ENCODE measurements around the gene MRPL34. TPM values are rescaled to one million over a fixed set of nuclear protein-coding genes. Genes with fewer than 3 reads are reported as not detected.

Gene MRPL34
- total RNA-seq, 2 donors from 2014 or later, result 127 to 184 TPM

GRCh38 chr19:17325133-17325532 lies 19.5 kb downstream of the MRPL34 start:
- peaks cover 11% of the 10 kb centered on the region for H3K4me1 ChIP-seq
- no peak overlapping the region for H3K4me3 ChIP-seq
- no peak for DNase-seq
- no peak overlapping the region for H3K9ac ChIP-seq (ENCODE audit: low read depth in 2 of 2, low read length in 2 of 2)
- H3K36me3 ChIP-seq, result peaks cover 13% of the 10 kb centered on the region
- no peak for TF ChIP-seq CTCF (IDR thresholded peaks at IDR 0.05)
- H3K27ac ChIP-seq, result no peak overlapping the region
- intact Hi-C loops (cut with DNase I), result no loop called here
- no peaks in the 10 kb centered on the region for H3K9me3 ChIP-seq
- H3K27me3 ChIP-seq, result peaks cover 10% of the 10 kb centered on the region

GRCh38 chr19:17325881-17326594 lies 20.4 kb downstream of the MRPL34 start:
- TF ChIP-seq CTCF (IDR thresholded peaks at IDR 0.05), result no peak
- Histone ChIP-seq H3K4me1 (peaks cover 11% of the 10 kb centered on the region), H3K9me3 (no peaks in the 10 kb centered on the region), H3K27ac (no peak overlapping the region), H3K36me3 (peaks cover 7% of the 10 kb centered on the region), H3K27me3 (peaks cover 10% of the 10 kb centered on the region), H3K4me3 (no peak overlapping the region), H3K9ac (ENCODE audit: low read depth in 2 of 2, low read length in 2 of 2) (no peak overlapping the region)
- no peak for DNase-seq
- intact Hi-C loops (cut with DNase I), result no loop called here

- Histone ChIP-seq H3K4me1 (peaks cover 11% of the 10 kb centered on the region), H3K9ac (ENCODE audit: low read depth in 2 of 2, low read length in 2 of 2) (no peak overlapping the region), H3K27me3 (peaks cover 10% of the 10 kb centered on the region), H3K9me3 (no peaks in the 10 kb centered on the region), H3K4me3 (no peak overlapping the region), H3K36me3 (peaks cover 4% of the 10 kb centered on the region), H3K27ac (no peak overlapping the region)
- intact Hi-C loops (cut with DNase I), result no loop called here
- DNase-seq, result no peak
- no peak for TF ChIP-seq CTCF (IDR thresholded peaks at IDR 0.05)
Observed at GRCh38 chr19:17326595-17326966, 20.9 kb downstream of the MRPL34 start.

GRCh38 chr19:17327068-17327653 lies 21.5 kb downstream of the MRPL34 start:
- Histone ChIP-seq H3K27ac (peak overlapping the region; percentile 73), H3K9ac (ENCODE audit: low read depth in 2 of 2, low read length in 2 of 2) (peak overlapping the region in 1 of 2 donors; percentile 0), H3K9me3 (no peaks in the 10 kb centered on the region), H3K27me3 (peaks cover 10% of the 10 kb centered on the region), H3K36me3 (no peaks in the 10 kb centered on the region), H3K4me1 (peaks cover 11% of the 10 kb centered on the region), H3K4me3 (no peak overlapping the region)
- DNase-seq, result no peak
- TF ChIP-seq CTCF (IDR thresholded peaks at IDR 0.05), result no peak
- intact Hi-C loops (cut with DNase I), result no loop called here

- peak overlapping the region; percentile 53 for H3K4me3 ChIP-seq
- DNase-seq, result peak; percentile 89
- H3K9ac ChIP-seq (ENCODE audit: low read depth in 2 of 2, low read length in 2 of 2), result peak overlapping the region; percentile 34 to 66
- H3K9me3 ChIP-seq, result no peaks in the 10 kb centered on the region
- H3K36me3 ChIP-seq, result no peaks in the 10 kb centered on the region
- intact Hi-C loops (cut with DNase I), result no loop called here
- peak overlapping the region; percentile 73 for H3K27ac ChIP-seq
- H3K27me3 ChIP-seq, result peaks cover 10% of the 10 kb centered on the region
- peak; percentile 30 for TF ChIP-seq CTCF (IDR thresholded peaks at IDR 0.05)
- peaks cover 11% of the 10 kb centered on the region for H3K4me1 ChIP-seq
Observed at GRCh38 chr19:17327654-17328516, 22.2 kb downstream of the MRPL34 start.
